MCF 10A (cell line): ENCODE data around the gene GPR137C. TPM values are rescaled to one million over a fixed set of nuclear protein-coding genes. Genes with fewer than 3 reads are reported as not detected.

Source experiments
- BruUV-seq: library from RNA; stranded (reverse); fragments of 400-500 nt; replicated peaks from 2 replicates; lab custom pipeline; 2021; lab: Mats Ljungman, UMichigan
- CTCF ChIA-PET: fragments of 300-600 bp; sonication (Branson Sonifier 250); formaldehyde crosslinking; extraction: SDS; loops from one replicate; lab custom pipeline; 2021; ENCODE audit warnings: antibody characterized with exemption, inconsistent platforms; lab: Yijun Ruan, JAX
- POLR2A ChIA-PET: fragments of 300-600, 350-650 bp; sonication (Branson Sonifier 250); formaldehyde crosslinking; extraction: SDS; loops from one replicate; lab custom pipeline; 2020; ENCODE audit warnings: antibody characterized with exemption, inconsistent platforms; lab: Yijun Ruan, JAX
- DNase-seq: peaks from one replicate; pipeline ENCODE4 v3.0.0-alpha.2; 2018; ENCODE audit not compliant: unreplicated experiment
- H3K27ac Mint-ChIP-seq: one replicate; pipeline ENCODE4 v1.8.0; 2022; ENCODE audit warnings: mild to moderate bottlenecking, low read depth, mixed read lengths; ENCODE audit not compliant: unreplicated experiment
- H3K27me3 Mint-ChIP-seq: one replicate; pipeline ENCODE4 v1.8.0; 2022; ENCODE audit warnings: mixed read lengths; ENCODE audit not compliant: insufficient read depth, unreplicated experiment
- H3K36me3 Mint-ChIP-seq: one replicate; pipeline ENCODE4 v1.8.0; 2022; ENCODE audit warnings: mild to moderate bottlenecking, moderate library complexity, mixed read lengths; ENCODE audit not compliant: insufficient read depth, unreplicated experiment
- H3K4me1 Mint-ChIP-seq: one replicate; pipeline ENCODE4 v1.8.0; 2022; ENCODE audit warnings: mixed read lengths; ENCODE audit not compliant: insufficient read depth, unreplicated experiment
- H3K4me3 Mint-ChIP-seq: one replicate; pipeline ENCODE4 v1.8.0; 2022; ENCODE audit warnings: mild to moderate bottlenecking, moderate library complexity, mixed read lengths; ENCODE audit not compliant: unreplicated experiment
- H3K9me3 Mint-ChIP-seq: one replicate; pipeline ENCODE4 v1.8.0; 2022; ENCODE audit warnings: mixed read lengths; ENCODE audit not compliant: unreplicated experiment
- intact Hi-C: fragments of 100-400 bp; cut with micrococcal nuclease; formaldehyde crosslinking; loops from 2 replicates; pipeline ENCODE4 v1.14.1; 2022
- total RNA-seq: library from RNA; stranded (reverse); gene quantifications from 2 replicates; pipeline ENCODE4 v1.2.3, GENCODE V29; 2022
- TF ChIP-seq, protein P1 (sequence below): fragments of 200-600 bp; IDR thresholded peaks from one replicate; pipeline ENCODE4 v1.8.0; 2022; ENCODE audit warnings: antibody characterized with exemption, mild to moderate bottlenecking; ENCODE audit not compliant: unreplicated experiment

The GPR137C gene
- total RNA-seq, 1 experiment from 2014 or later, result not detected

- TF ChIP-seq, protein P1, sequence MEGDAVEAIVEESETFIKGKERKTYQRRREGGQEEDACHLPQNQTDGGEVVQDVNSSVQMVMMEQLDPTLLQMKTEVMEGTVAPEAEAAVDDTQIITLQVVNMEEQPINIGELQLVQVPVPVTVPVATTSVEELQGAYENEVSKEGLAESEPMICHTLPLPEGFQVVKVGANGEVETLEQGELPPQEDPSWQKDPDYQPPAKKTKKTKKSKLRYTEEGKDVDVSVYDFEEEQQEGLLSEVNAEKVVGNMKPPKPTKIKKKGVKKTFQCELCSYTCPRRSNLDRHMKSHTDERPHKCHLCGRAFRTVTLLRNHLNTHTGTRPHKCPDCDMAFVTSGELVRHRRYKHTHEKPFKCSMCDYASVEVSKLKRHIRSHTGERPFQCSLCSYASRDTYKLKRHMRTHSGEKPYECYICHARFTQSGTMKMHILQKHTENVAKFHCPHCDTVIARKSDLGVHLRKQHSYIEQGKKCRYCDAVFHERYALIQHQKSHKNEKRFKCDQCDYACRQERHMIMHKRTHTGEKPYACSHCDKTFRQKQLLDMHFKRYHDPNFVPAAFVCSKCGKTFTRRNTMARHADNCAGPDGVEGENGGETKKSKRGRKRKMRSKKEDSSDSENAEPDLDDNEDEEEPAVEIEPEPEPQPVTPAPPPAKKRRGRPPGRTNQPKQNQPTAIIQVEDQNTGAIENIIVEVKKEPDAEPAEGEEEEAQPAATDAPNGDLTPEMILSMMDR, result no peak
- Mint-ChIP-seq H3K27ac (no peak overlapping the region), H3K4me3 (no peak overlapping the region), H3K27me3 (no peaks in the 10 kb centered on the region), H3K4me1 (peaks cover 8% of the 10 kb centered on the region), H3K36me3 (no peaks in the 10 kb centered on the region), H3K9me3 (no peaks in the 10 kb centered on the region)
- DNase-seq, result no peak
- intact Hi-C loops, result no loop called here
- POLR2A ChIA-PET, result interaction anchor here (1.0 to 1.4 kb wide), 2 partner anchors 8 to 21 kb away, joined by 3 to 4 read pairs; no protein-coding TSS in a partner anchor
- CTCF ChIA-PET, result interaction anchor here (1.0 kb wide), 1 partner anchor 283 kb away, joined by 3 read pairs; no protein-coding TSS in a partner anchor
- no TSS peak for BruUV-seq
Observed at GRCh38 chr14:52583544-52583943, 30.9 kb downstream of the GPR137C start.

DNA sequence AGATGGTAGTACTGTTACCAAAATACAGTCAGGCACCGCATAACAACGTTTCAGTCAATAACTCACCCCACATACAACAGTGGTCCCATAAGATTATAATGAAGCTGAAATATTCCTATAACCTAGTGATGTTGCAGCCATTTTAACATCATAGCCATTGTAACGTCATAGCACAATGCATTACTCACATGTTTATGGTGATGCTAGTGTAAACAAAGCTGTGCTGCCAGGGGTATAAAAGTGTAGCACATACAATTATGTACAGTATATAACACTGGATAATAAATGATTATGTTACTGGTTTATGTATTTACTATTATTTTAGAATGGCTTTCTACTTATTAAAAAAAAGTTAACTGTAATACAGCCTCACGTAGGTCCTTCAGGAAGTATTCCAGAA is 37.0 kb downstream of the GPR137C start:
- ChIA-PET POLR2A (interaction anchor here (0.8 to 0.9 kb wide), 2 partner anchors 10 to 37 kb away, joined by 3 read pairs; partner anchors contain the start of genes GPR137C and TXNDC16), CTCF (interaction anchor here (0.5 to 0.6 kb wide), 2 partner anchors 11 to 290 kb away, joined by 4 read pairs; no protein-coding TSS in a partner anchor)
- Mint-ChIP-seq H3K4me3 (no peak overlapping the region), H3K27ac (no peak overlapping the region), H3K9me3 (peaks cover 9% of the 10 kb centered on the region), H3K36me3 (no peaks in the 10 kb centered on the region), H3K4me1 (no peaks in the 10 kb centered on the region), H3K27me3 (no peaks in the 10 kb centered on the region)
- DNase-seq, result no peak
- intact Hi-C loops, result no loop called here
- TF ChIP-seq, protein P1, result no peak
- BruUV-seq, result no TSS peak

- Mint-ChIP-seq H3K9me3 (peaks cover 12% of the 10 kb centered on the region), H3K27ac (no peak overlapping the region), H3K4me1 (no peaks in the 10 kb centered on the region), H3K36me3 (no peaks in the 10 kb centered on the region), H3K27me3 (no peaks in the 10 kb centered on the region), H3K4me3 (no peak overlapping the region)
- intact Hi-C loops, result no loop called here
- POLR2A ChIA-PET, result interaction anchor here (0.8 to 0.9 kb wide), 2 partner anchors 10 to 38 kb away, joined by 3 read pairs; partner anchors contain the start of genes GPR137C and TXNDC16
- BruUV-seq, result no TSS peak
- CTCF ChIA-PET, result interaction anchor here (0.6 kb wide), 1 partner anchor 9 kb away, joined by 3 read pairs; no protein-coding TSS in a partner anchor
- TF ChIP-seq, protein P1, result no peak
- no peak for DNase-seq
Observed at GRCh38 chr14:52590318-52590717, 37.7 kb downstream of the GPR137C start.

- no TSS peak for BruUV-seq
- intact Hi-C loops, result no loop called here
- H3K27me3 Mint-ChIP-seq, result no peaks in the 10 kb centered on the region
- no peak overlapping the region for H3K4me3 Mint-ChIP-seq
- POLR2A ChIA-PET, result interaction anchor here (0.6 kb wide), 1 partner anchor 187 kb away, joined by 3 read pairs; no protein-coding TSS in a partner anchor
- DNase-seq, result no peak
- peaks cover 8% of the 10 kb centered on the region for H3K4me1 Mint-ChIP-seq
- H3K27ac Mint-ChIP-seq, result no peak overlapping the region
- TF ChIP-seq, protein P1, result no peak
- peaks cover 16% of the 10 kb centered on the region for H3K9me3 Mint-ChIP-seq
- CTCF ChIA-PET, result interaction anchor here (0.7 kb wide), 1 partner anchor 12 kb away, joined by 3 read pairs; no protein-coding TSS in a partner anchor
- H3K36me3 Mint-ChIP-seq, result no peaks in the 10 kb centered on the region
Observed at GRCh38 chr14:52596320-52596719, 43.7 kb downstream of the GPR137C start.
